Activated naive CD8-positive, alpha-beta T cell treated with anti-CD3 and anti-CD28 coated beads for 36 hours (primary cell): ENCODE measurements around the gene NDUFV2. TPM values are rescaled to one million over a fixed set of nuclear protein-coding genes. Genes with fewer than 3 reads are reported as not detected.

Source experiments
- DNase-seq: peaks from one replicate; pipeline ENCODE4 v3.0.0; 2021
- H3K27ac Mint-ChIP-seq: one replicate; pipeline ENCODE4 v1.8.0; 2022; ENCODE audit warnings: mild to moderate bottlenecking, moderate library complexity, mixed read lengths
- H3K27me3 Mint-ChIP-seq: one replicate; pipeline ENCODE4 v1.8.0; 2022; ENCODE audit warnings: mild to moderate bottlenecking, mixed read lengths
- H3K36me3 Mint-ChIP-seq: one replicate; pipeline ENCODE4 v1.8.0; 2021; ENCODE audit warnings: mild to moderate bottlenecking, mixed read lengths
- H3K4me1 Mint-ChIP-seq: one replicate; pipeline ENCODE4 v1.8.0; 2021; ENCODE audit warnings: mixed read lengths
- H3K4me3 Mint-ChIP-seq: one replicate; pipeline ENCODE4 v1.8.0; 2022; ENCODE audit warnings: mild to moderate bottlenecking, moderate library complexity, mixed read lengths
- H3K9me3 Mint-ChIP-seq: one replicate; pipeline ENCODE4 v1.8.0; 2022; ENCODE audit warnings: mixed read lengths
- total RNA-seq, 2 experiments: library from RNA; stranded (reverse); gene quantifications; one replicate each; pipeline ENCODE4 v1.2.3, GENCODE V29; 2021

The NDUFV2 gene
- total RNA-seq, 2 experiments from 2014 or later = 302 to 307 TPM

GRCh38 chr18:9123520-9123919, 21.0 kb downstream of the NDUFV2 start:
- Mint-ChIP-seq H3K27me3 (no peaks in the 10 kb centered on the region), H3K27ac (no peak overlapping the region), H3K4me3 (no peak overlapping the region), H3K9me3 (no peaks in the 10 kb centered on the region), H3K4me1 (peaks cover 47% of the 10 kb centered on the region), H3K36me3 (peaks cover 50% of the 10 kb centered on the region)
- DNase-seq = no peak

- peaks cover 51% of the 10 kb centered on the region for H3K36me3 Mint-ChIP-seq
- no peaks in the 10 kb centered on the region for H3K9me3 Mint-ChIP-seq
- no peak overlapping the region for H3K4me3 Mint-ChIP-seq
- no peaks in the 10 kb centered on the region for H3K27me3 Mint-ChIP-seq
- H3K4me1 Mint-ChIP-seq = peaks cover 40% of the 10 kb centered on the region
- no peak overlapping the region for H3K27ac Mint-ChIP-seq
- DNase-seq = no peak
Measured at GRCh38 chr18:9124824-9125223, 22.3 kb downstream of the NDUFV2 start.

DNA sequence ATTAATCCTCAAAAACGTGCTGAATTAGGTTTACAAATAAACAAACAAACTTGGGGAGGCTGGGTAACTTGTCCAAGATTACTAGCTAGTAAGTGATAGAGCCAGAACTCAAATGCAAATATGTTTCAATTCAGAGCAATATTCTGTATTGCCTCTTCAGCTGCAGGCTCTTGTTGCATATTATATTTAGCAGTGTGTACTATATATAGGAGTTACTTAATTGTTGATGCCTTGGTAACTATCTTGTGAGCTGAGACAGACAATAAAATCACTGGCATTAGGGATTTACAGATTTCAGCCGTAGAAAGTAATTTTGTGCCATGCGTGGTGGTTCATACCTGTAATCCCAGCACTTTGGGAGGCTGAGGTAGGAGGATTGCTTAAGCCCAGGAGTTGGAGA, 23.8 kb downstream of the NDUFV2 start:
- DNase-seq = no peak
- H3K4me3 Mint-ChIP-seq = no peak overlapping the region
- H3K36me3 Mint-ChIP-seq = peaks cover 46% of the 10 kb centered on the region
- H3K27ac Mint-ChIP-seq = no peak overlapping the region
- no peaks in the 10 kb centered on the region for H3K9me3 Mint-ChIP-seq
- no peaks in the 10 kb centered on the region for H3K27me3 Mint-ChIP-seq
- H3K4me1 Mint-ChIP-seq = peaks cover 37% of the 10 kb centered on the region

DNA sequence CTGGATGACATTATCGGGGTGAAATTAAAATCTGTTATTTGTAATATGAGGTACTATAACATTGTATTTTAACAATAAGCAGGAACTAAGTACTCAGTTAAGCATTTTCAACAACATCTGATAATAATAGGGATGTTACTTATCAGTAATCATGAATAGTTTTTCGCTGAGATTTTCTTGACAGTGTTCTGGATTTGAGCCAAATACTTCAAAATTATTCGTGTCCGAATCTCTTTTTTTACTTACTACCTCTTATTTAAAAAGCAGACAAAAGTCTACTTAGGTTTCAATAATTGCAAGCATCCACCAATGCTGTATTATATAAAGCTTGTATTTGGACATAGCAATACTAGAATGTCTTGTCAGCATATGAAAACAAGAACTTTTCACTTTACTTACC, 27.7 kb downstream of the NDUFV2 start:
- H3K9me3 Mint-ChIP-seq = no peaks in the 10 kb centered on the region
- H3K4me1 Mint-ChIP-seq = peaks cover 40% of the 10 kb centered on the region
- H3K36me3 Mint-ChIP-seq = peaks cover 47% of the 10 kb centered on the region
- no peak for DNase-seq
- no peaks in the 10 kb centered on the region for H3K27me3 Mint-ChIP-seq
- no peak overlapping the region for H3K4me3 Mint-ChIP-seq
- H3K27ac Mint-ChIP-seq = no peak overlapping the region

GRCh38 chr18:9130806-9131205, 28.3 kb downstream of the NDUFV2 start:
- no peak for DNase-seq
- Mint-ChIP-seq H3K27ac (no peak overlapping the region), H3K27me3 (no peaks in the 10 kb centered on the region), H3K4me3 (no peak overlapping the region), H3K36me3 (peaks cover 47% of the 10 kb centered on the region), H3K9me3 (no peaks in the 10 kb centered on the region), H3K4me1 (peaks cover 34% of the 10 kb centered on the region)

- Mint-ChIP-seq H3K9me3 (no peaks in the 10 kb centered on the region), H3K4me3 (no peak overlapping the region), H3K36me3 (peaks cover 43% of the 10 kb centered on the region), H3K27ac (peak overlapping the region; percentile 55), H3K27me3 (no peaks in the 10 kb centered on the region), H3K4me1 (peaks cover 32% of the 10 kb centered on the region)
- no peak for DNase-seq
Measured at GRCh38 chr18:9132628-9133027, 30.1 kb downstream of the NDUFV2 start.

GRCh38 chr18:9133225-9133624, 30.7 kb downstream of the NDUFV2 start:
- H3K4me3 Mint-ChIP-seq = no peak overlapping the region
- no peaks in the 10 kb centered on the region for H3K27me3 Mint-ChIP-seq
- H3K27ac Mint-ChIP-seq = peak overlapping the region; percentile 69
- no peak for DNase-seq
- peaks cover 41% of the 10 kb centered on the region for H3K36me3 Mint-ChIP-seq
- no peaks in the 10 kb centered on the region for H3K9me3 Mint-ChIP-seq
- peaks cover 31% of the 10 kb centered on the region for H3K4me1 Mint-ChIP-seq

- Mint-ChIP-seq H3K4me3 (peak overlapping the region; percentile 94), H3K36me3 (peaks cover 36% of the 10 kb centered on the region), H3K9me3 (no peaks in the 10 kb centered on the region), H3K4me1 (peaks cover 43% of the 10 kb centered on the region), H3K27me3 (no peaks in the 10 kb centered on the region), H3K27ac (peak overlapping the region; percentile 98)
- no peak for DNase-seq
Measured at GRCh38 chr18:9135081-9135911, 32.8 kb downstream of the NDUFV2 start.

- peaks cover 49% of the 10 kb centered on the region for H3K4me1 Mint-ChIP-seq
- peak overlapping the region; percentile 98 for H3K27ac Mint-ChIP-seq
- no peaks in the 10 kb centered on the region for H3K9me3 Mint-ChIP-seq
- H3K4me3 Mint-ChIP-seq = peak overlapping the region; percentile 94
- H3K36me3 Mint-ChIP-seq = peaks cover 37% of the 10 kb centered on the region
- no peaks in the 10 kb centered on the region for H3K27me3 Mint-ChIP-seq
- DNase-seq = no peak
Measured at GRCh38 chr18:9135912-9136314, 33.4 kb downstream of the NDUFV2 start.

DNA sequence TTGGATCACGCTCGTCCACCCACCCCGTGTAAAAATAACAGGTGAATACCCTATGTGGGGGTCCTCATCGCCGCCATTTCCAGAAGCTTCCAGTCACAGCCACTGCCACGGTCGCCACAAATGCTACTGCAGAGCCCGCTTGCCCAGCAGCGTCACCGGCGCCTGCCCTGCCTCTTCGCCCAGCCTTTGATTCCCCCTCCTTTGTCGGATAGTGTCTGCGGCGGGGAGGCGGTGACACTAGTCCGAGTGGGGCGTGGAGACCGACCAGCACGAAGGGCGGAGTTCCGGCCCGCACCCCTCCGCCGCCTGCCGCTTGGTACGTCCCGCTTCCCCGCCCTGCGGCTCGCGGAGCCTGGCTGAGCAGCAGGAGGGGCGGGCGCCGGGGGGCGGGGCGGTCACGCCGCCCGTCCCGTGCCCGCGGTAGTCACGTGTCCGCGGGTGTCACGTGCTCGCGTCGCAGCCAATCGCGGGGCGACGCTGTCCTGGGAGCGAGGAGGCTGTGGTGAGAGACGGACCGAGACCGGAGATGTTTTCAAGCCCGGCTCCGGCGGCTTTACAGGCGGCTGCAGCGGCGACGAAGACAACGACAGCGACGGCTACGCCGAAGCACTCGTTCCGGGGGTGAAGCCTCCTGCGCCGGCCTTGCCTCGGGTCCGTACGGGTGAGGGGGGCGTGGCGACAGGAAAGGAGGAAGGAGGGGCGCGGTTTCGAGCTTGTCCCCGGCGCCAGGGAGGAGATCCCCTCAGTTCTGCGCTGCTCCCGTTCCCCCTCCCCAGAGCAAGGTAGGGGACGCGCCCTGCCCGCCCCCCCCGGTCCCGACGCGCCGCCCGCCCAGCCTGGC, 34.0 kb downstream of the NDUFV2 start, which contains the start of gene ANKRD12:
Gene ANKRD12 (plus strand): TSS at position 467 of the 841 bp plus-strand sequence. CDS start 45,652 bp downstream, outside the sequence.
- peak; percentile 99 for DNase-seq
- Mint-ChIP-seq H3K4me1 (peaks cover 53% of the 10 kb centered on the region), H3K27me3 (no peaks in the 10 kb centered on the region), H3K9me3 (no peaks in the 10 kb centered on the region), H3K27ac (peak within 1 kb of the TSS; percentile 98), H3K36me3 (peaks cover 36% of the 10 kb centered on the region), H3K4me3 (peak within 1 kb of the TSS; percentile 94)

GRCh38 chr18:9137168-9138066, 34.9 kb downstream of the NDUFV2 start:
- peaks cover 54% of the 10 kb centered on the region for H3K4me1 Mint-ChIP-seq
- peak overlapping the region; percentile 95 for H3K27ac Mint-ChIP-seq
- H3K27me3 Mint-ChIP-seq = no peaks in the 10 kb centered on the region
- peaks cover 32% of the 10 kb centered on the region for H3K36me3 Mint-ChIP-seq
- peak overlapping the region; percentile 89 for H3K4me3 Mint-ChIP-seq
- peak; percentile 83 for DNase-seq
- H3K9me3 Mint-ChIP-seq = no peaks in the 10 kb centered on the region

DNA sequence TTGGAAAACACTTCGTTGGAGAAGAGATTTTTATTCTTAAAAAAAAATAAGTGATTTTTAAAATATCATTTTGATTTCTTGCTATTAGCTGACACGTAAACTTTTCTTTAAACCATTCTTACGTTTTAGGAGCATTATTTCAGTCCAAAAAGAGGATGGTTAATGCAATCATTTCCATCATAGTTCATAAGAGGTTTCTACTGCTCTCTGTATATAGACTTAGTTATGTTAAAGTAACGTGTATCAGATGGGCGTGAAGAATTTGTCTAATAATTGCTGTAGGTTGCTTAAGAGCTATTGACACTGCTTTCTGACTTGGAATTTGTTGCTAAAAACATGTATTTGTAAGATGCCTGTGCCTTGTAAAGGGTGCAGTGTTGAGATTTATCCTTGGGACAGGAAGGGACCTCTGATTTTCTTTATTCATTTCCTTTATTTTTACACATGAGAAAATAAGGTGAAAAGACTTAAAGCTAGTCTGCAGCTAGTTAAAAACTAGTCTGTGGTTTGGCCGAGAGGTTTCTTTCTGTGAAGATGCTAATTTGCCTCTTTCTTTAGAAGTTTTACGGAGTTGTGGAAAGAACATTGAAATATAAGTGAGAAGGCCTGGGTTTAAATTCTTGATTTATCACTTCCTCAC, 37.0 kb downstream of the NDUFV2 start:
- peak overlapping the region; percentile 89 for H3K4me3 Mint-ChIP-seq
- H3K36me3 Mint-ChIP-seq = peaks cover 30% of the 10 kb centered on the region
- H3K27ac Mint-ChIP-seq = peak overlapping the region; percentile 92
- DNase-seq = no peak
- peaks cover 6% of the 10 kb centered on the region for H3K9me3 Mint-ChIP-seq
- H3K27me3 Mint-ChIP-seq = no peaks in the 10 kb centered on the region
- H3K4me1 Mint-ChIP-seq = peaks cover 53% of the 10 kb centered on the region

- Mint-ChIP-seq H3K4me3 (peak overlapping the region; percentile 89), H3K4me1 (peaks cover 57% of the 10 kb centered on the region), H3K9me3 (peaks cover 6% of the 10 kb centered on the region), H3K27ac (peak overlapping the region; percentile 92), H3K36me3 (peaks cover 28% of the 10 kb centered on the region), H3K27me3 (no peaks in the 10 kb centered on the region)
- DNase-seq = no peak
Measured at GRCh38 chr18:9140381-9140780, 37.9 kb downstream of the NDUFV2 start.

- Mint-ChIP-seq H3K4me3 (peak overlapping the region; percentile 89), H3K36me3 (peaks cover 23% of the 10 kb centered on the region), H3K27ac (peak overlapping the region; percentile 92), H3K4me1 (peaks cover 63% of the 10 kb centered on the region), H3K9me3 (peaks cover 6% of the 10 kb centered on the region), H3K27me3 (no peaks in the 10 kb centered on the region)
- no peak for DNase-seq
Measured at GRCh38 chr18:9140984-9141383, 38.5 kb downstream of the NDUFV2 start.
